ENCODE measurements around the gene WRAP73. TPM values are rescaled to one million over a fixed set of nuclear protein-coding genes. Genes with fewer than 3 reads are reported as not detected.

Gene WRAP73
- total RNA-seq, 1 experiment from 2014 or later = 51.4 TPM

DNA sequence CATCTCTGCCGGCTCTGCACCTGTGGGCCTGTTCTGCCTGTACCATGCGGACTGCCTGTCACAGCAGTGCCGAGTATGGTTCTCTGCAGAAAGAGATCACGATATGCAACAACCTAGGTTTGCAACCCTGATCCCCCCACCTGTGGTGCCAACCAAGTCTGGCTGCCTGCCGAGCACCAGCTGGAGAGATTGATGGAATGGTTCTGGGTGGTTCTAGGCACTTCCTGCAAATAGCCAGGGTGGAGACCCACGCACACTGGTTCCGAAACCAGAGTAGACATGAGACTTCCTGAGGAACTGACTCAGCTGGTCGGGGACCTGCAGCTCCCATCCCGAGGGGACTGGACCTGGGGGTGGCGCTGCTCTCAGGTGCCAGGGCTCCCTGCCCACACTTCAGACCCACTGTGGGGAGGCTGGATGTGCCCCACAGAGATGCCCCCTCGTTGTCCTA lies 19.7 kb downstream of the WRAP73 start:
- H3K4me3 ChIP-seq (replicated peaks in 1 of 2; ENCODE audit: low read depth in 1 of 2, low read length in 2 of 2) = no peak overlapping the region
- no peak overlapping the region for H3K27ac ChIP-seq (ENCODE audit: low read depth, low read length)
- TF ChIP-seq POLR2AphosphoS5 (IDR thresholded peaks at IDR 0.05; ENCODE audit: low read depth, low read length) = no peak
- no peak for TF ChIP-seq CBX3 (IDR thresholded peaks at IDR 0.05; ENCODE audit: low read depth)
- TF ChIP-seq POLR2A (IDR thresholded peaks at IDR 0.05; ENCODE audit: borderline replicate concordance, extremely low read depth, insufficient read depth, insufficient read length) = no peak
- TF ChIP-seq EZH2 (IDR thresholded peaks at IDR 0.05) = no peak
- no peak for TF ChIP-seq JUND (IDR thresholded peaks at IDR 0.05)
- TF ChIP-seq, protein P1, sequence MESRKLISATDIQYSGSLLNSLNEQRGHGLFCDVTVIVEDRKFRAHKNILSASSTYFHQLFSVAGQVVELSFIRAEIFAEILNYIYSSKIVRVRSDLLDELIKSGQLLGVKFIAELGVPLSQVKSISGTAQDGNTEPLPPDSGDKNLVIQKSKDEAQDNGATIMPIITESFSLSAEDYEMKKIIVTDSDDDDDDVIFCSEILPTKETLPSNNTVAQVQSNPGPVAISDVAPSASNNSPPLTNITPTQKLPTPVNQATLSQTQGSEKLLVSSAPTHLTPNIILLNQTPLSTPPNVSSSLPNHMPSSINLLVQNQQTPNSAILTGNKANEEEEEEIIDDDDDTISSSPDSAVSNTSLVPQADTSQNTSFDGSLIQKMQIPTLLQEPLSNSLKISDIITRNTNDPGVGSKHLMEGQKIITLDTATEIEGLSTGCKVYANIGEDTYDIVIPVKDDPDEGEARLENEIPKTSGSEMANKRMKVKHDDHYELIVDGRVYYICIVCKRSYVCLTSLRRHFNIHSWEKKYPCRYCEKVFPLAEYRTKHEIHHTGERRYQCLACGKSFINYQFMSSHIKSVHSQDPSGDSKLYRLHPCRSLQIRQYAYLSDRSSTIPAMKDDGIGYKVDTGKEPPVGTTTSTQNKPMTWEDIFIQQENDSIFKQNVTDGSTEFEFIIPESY (IDR thresholded peaks at IDR 0.05; ENCODE audit: extremely low read depth, insufficient replicate concordance, low read length) = no peak
- intact Hi-C loops (cut with micrococcal nuclease) = no loop called here
- H2AFZ ChIP-seq (ENCODE audit: low read depth, low read length, poor library complexity, severe bottlenecking) = no peak overlapping the region
- ChIA-PET RAD21 (ENCODE audit: low non-redundant PET in 1 of 2, low total read pairs in 2 of 2, uncharacterized antibody in 2 of 2, unreplicated experiment in 2 of 2) (no interaction called here), CTCF (no interaction called here), POLR2A (no interaction called here)
- H4K20me1 ChIP-seq (ENCODE audit: insufficient read depth) = no peaks in the 10 kb centered on the region
- H3K36me3 ChIP-seq (ENCODE audit: control insufficient read depth in 1 of 2, insufficient read depth in 2 of 2, low read length in 2 of 2) = peaks cover 6 to 13% of the 10 kb centered on the region in 2 experiments; a peak in 3 of 4 replicates
- H3K4me1 ChIP-seq (ENCODE audit: control insufficient read depth in 1 of 2, insufficient read depth in 2 of 2, low read length in 2 of 2) = peaks cover 0 to 12% of the 10 kb centered on the region in 2 experiments; a peak in 2 of 4 replicates
- H3K27me3 ChIP-seq (ENCODE audit: insufficient read depth, low read length) = no peaks in the 10 kb centered on the region
- DNase-seq (ENCODE audit: low read depth, low spot score) (no peak), ATAC-seq (no peak)
- H3K9ac ChIP-seq (ENCODE audit: low read length) = no peak overlapping the region
- H3K9me3 ChIP-seq (ENCODE audit: control insufficient read depth in 1 of 2, insufficient read depth in 1 of 2, low read depth in 1 of 2, low read length in 2 of 2) = no peaks in the 10 kb centered on the region
- no peaks in the 10 kb centered on the region for H3K79me2 ChIP-seq (ENCODE audit: insufficient read depth, low read length)
- no peaks in the 10 kb centered on the region for H3K9me2 ChIP-seq (ENCODE audit: insufficient read depth)
- no peak overlapping the region for H3K4me2 ChIP-seq (ENCODE audit: low read length)
- no TSS peak for BruUV-seq (replicated peaks)

DNA sequence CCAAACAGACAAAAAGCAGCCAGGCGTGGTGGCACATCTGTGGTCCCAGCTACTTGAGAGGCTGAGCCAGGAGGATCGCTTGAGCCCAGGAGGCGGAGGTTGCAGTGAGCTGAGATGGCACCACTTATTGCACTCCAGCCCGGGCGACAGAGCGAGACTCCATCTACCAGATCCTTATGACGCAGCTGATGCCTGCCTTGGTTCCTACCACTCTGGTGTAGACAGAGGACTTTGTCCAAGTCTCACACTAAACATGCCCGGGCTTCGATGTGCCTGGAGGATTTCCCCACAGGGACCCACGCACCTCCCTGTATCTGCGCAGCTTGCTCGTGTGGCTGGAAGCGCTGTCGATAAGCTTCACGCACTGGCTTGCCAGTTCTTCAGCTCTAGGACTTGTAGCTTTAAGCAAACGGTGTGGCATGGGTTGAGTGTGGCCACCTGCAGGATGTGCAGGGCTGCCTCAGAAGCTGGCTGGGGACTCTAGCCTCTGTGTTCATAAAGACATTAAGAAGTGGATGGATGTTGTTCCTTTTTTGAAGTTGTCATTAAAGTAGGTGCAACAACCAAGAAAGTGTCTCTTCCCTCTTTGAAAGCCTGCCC lies 20.2 kb downstream of the WRAP73 start:
- ChIA-PET RAD21 (ENCODE audit: low non-redundant PET in 1 of 2, low total read pairs in 2 of 2, uncharacterized antibody in 2 of 2, unreplicated experiment in 2 of 2) (no interaction called here), POLR2A (no interaction called here), CTCF (interaction anchor here (2.6 kb wide), 1 partner anchor 176 kb away, joined by 7 read pairs; no protein-coding TSS in a partner anchor)
- Histone ChIP-seq H2AFZ (ENCODE audit: low read depth, low read length, poor library complexity, severe bottlenecking) (no peak overlapping the region), H3K36me3 (ENCODE audit: control insufficient read depth in 1 of 2, insufficient read depth in 2 of 2, low read length in 2 of 2) (peaks cover 6 to 7% of the 10 kb centered on the region in 2 experiments; a peak in 3 of 4 replicates), H3K27me3 (ENCODE audit: insufficient read depth, low read length) (no peaks in the 10 kb centered on the region), H3K79me2 (ENCODE audit: insufficient read depth, low read length) (no peaks in the 10 kb centered on the region), H3K4me3 (replicated peaks in 1 of 2; ENCODE audit: low read depth in 1 of 2, low read length in 2 of 2) (no peak overlapping the region), H3K27ac (ENCODE audit: low read depth, low read length) (no peak overlapping the region), H3K9me3 (ENCODE audit: control insufficient read depth in 1 of 2, insufficient read depth in 1 of 2, low read depth in 1 of 2, low read length in 2 of 2) (no peaks in the 10 kb centered on the region), H3K4me2 (ENCODE audit: low read length) (no peak overlapping the region), H3K9ac (ENCODE audit: low read length) (no peak overlapping the region), H3K4me1 (ENCODE audit: control insufficient read depth in 1 of 2, insufficient read depth in 2 of 2, low read length in 2 of 2) (peaks cover 0 to 12% of the 10 kb centered on the region in 2 experiments; a peak in 2 of 4 replicates), H4K20me1 (ENCODE audit: insufficient read depth) (no peaks in the 10 kb centered on the region), H3K9me2 (ENCODE audit: insufficient read depth) (no peaks in the 10 kb centered on the region)
- BruUV-seq (replicated peaks) = TSS peak; percentile 65
- intact Hi-C loops (cut with micrococcal nuclease) = no loop called here
- no peak for TF ChIP-seq POLR2A (IDR thresholded peaks at IDR 0.05; ENCODE audit: borderline replicate concordance, extremely low read depth, insufficient read depth, insufficient read length)
- TF ChIP-seq, protein P2, sequence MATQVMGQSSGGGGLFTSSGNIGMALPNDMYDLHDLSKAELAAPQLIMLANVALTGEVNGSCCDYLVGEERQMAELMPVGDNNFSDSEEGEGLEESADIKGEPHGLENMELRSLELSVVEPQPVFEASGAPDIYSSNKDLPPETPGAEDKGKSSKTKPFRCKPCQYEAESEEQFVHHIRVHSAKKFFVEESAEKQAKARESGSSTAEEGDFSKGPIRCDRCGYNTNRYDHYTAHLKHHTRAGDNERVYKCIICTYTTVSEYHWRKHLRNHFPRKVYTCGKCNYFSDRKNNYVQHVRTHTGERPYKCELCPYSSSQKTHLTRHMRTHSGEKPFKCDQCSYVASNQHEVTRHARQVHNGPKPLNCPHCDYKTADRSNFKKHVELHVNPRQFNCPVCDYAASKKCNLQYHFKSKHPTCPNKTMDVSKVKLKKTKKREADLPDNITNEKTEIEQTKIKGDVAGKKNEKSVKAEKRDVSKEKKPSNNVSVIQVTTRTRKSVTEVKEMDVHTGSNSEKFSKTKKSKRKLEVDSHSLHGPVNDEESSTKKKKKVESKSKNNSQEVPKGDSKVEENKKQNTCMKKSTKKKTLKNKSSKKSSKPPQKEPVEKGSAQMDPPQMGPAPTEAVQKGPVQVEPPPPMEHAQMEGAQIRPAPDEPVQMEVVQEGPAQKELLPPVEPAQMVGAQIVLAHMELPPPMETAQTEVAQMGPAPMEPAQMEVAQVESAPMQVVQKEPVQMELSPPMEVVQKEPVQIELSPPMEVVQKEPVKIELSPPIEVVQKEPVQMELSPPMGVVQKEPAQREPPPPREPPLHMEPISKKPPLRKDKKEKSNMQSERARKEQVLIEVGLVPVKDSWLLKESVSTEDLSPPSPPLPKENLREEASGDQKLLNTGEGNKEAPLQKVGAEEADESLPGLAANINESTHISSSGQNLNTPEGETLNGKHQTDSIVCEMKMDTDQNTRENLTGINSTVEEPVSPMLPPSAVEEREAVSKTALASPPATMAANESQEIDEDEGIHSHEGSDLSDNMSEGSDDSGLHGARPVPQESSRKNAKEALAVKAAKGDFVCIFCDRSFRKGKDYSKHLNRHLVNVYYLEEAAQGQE (IDR thresholded peaks at IDR 0.05; ENCODE audit: low read depth) = no peak
- no peak for TF ChIP-seq RAD21 (IDR thresholded peaks at IDR 0.05; ENCODE audit: low read depth)
- no peak for TF ChIP-seq FOSL1 (IDR thresholded peaks at IDR 0.05; ENCODE audit: low read depth)
- no peak for TF ChIP-seq POLR2AphosphoS5 (IDR thresholded peaks at IDR 0.05; ENCODE audit: low read depth, low read length)
- ATAC-seq (no peak), DNase-seq (ENCODE audit: low read depth, low spot score) (no peak)
